ENCODE measurements around the gene RANBP3.
A peak's percentile ranks its signal among the peaks of the same experiment; 100 is the strongest.

RANBP3 gene

GRCh38 chr19:5873617-5874199, 104.2 kb downstream of the RANBP3 start:
- H3K36me3 Mint-ChIP-seq (ENCODE audit: low read depth): no peaks in the 10 kb centered on the region
- no peak for DNase-seq

GRCh38 chr19:5870986-5871394, 107.0 kb downstream of the RANBP3 start:
- no peak for DNase-seq
- Mint-ChIP-seq H3K27me3 (ENCODE audit: low read depth, poor library complexity) (peaks cover 5% of the 10 kb centered on the region), H3K9me3 (no peaks in the 10 kb centered on the region), H3K4me3 (no peak overlapping the region), H3K4me1 (peaks cover 13% of the 10 kb centered on the region), H3K27ac (no peak overlapping the region), H3K36me3 (ENCODE audit: low read depth) (no peaks in the 10 kb centered on the region)
- no peak for TF ChIP-seq CTCF (IDR thresholded peaks at IDR 0.05)

More at GRCh38 chr19:5873617-5874199, 104.2 kb downstream of the RANBP3 start:
- no peak for TF ChIP-seq CTCF (IDR thresholded peaks at IDR 0.05)
- H3K9me3 Mint-ChIP-seq: no peaks in the 10 kb centered on the region
- H3K4me3 Mint-ChIP-seq: no peak overlapping the region
- peaks cover 1% of the 10 kb centered on the region for H3K27me3 Mint-ChIP-seq (ENCODE audit: low read depth, poor library complexity)
- H3K4me1 Mint-ChIP-seq: peaks cover 19% of the 10 kb centered on the region
- no peak overlapping the region for H3K27ac Mint-ChIP-seq

GRCh38 chr19:5867201-5868136, 110.5 kb downstream of the RANBP3 start:
- no peak for TF ChIP-seq CTCF (IDR thresholded peaks at IDR 0.05)

More at GRCh38 chr19:5867201-5868136, 110.5 kb downstream of the RANBP3 start:
- Mint-ChIP-seq H3K9me3 (no peaks in the 10 kb centered on the region), H3K27ac (peak overlapping the region; percentile 4), H3K36me3 (ENCODE audit: low read depth) (no peaks in the 10 kb centered on the region), H3K27me3 (ENCODE audit: low read depth, poor library complexity) (peaks cover 8% of the 10 kb centered on the region), H3K4me1 (peaks cover 23% of the 10 kb centered on the region), H3K4me3 (no peak overlapping the region)
- DNase-seq: no peak

All from nephron progenitor cell (in vitro differentiated cells).